CD4-positive, alpha-beta memory T cell (primary cell): Measurements from ENCODE around the gene ACSL5. TPM values are rescaled to one million over a fixed set of nuclear protein-coding genes. Genes with fewer than 3 reads are reported as not detected.

Experiments used
- CTCF ChIA-PET: fragments of 350-600 bp; sonication (Branson Sonifier 250); formaldehyde crosslinking; loops from one replicate; lab custom pipeline; 2021; ENCODE audit warnings: inconsistent platforms; ENCODE audit not compliant: partially characterized antibody; lab: Charles Lee
- POLR2A ChIA-PET: fragments of 350-600 bp; sonication (Branson Sonifier 250); formaldehyde crosslinking; loops from one replicate; lab custom pipeline; 2021; ENCODE audit not compliant: partially characterized antibody; lab: Charles Lee
- DNase-seq, 5 donors: peaks; one replicate each; pipeline versions ENCODE4 v3.0.0 to v3.0.0-alpha.2; 2020 to 2022; ENCODE audit warnings: mixed read lengths in 1 of 5
- H3K27ac ChIP-seq: one replicate; pipeline ENCODE4 v1.7.0; 2013; ENCODE audit warnings: low read depth, low read length
- H3K27me3 ChIP-seq: 2 replicates; pipeline ENCODE4 v1.7.0; 2013; ENCODE audit warnings: mild to moderate bottlenecking, low read length, moderate library complexity; ENCODE audit not compliant: insufficient read depth
- H3K36me3 ChIP-seq: 2 replicates; pipeline ENCODE4 v1.7.0; 2013; ENCODE audit warnings: mild to moderate bottlenecking, low read length, moderate library complexity; ENCODE audit not compliant: insufficient read depth
- H3K4me1 ChIP-seq: 2 replicates; pipeline ENCODE4 v1.7.0; 2013; ENCODE audit warnings: mild to moderate bottlenecking, low read length, moderate library complexity; ENCODE audit not compliant: insufficient read depth
- H3K4me3 ChIP-seq, 2 donors: one replicate each; pipeline ENCODE4 v1.7.0; 2013; ENCODE audit warnings: low read length in 2 of 2, mild to moderate bottlenecking in 1 of 2
- H3K9me3 ChIP-seq, 2 donors: one replicate each; pipeline ENCODE4 v1.7.0; 2013; ENCODE audit warnings: low read length in 2 of 2, control low read depth in 1 of 2; ENCODE audit not compliant: control insufficient read depth in 1 of 2
- H3K27ac Mint-ChIP-seq, 7 donors: one replicate each; pipeline ENCODE4 v1.8.0; 2020 to 2021; ENCODE audit warnings: mixed read lengths in 7 of 7, mild to moderate bottlenecking in 6 of 7, inconsistent platforms in 3 of 7, moderate library complexity in 3 of 7
- H3K27me3 Mint-ChIP-seq, 2 donors: one replicate each; pipeline ENCODE4 v1.8.0; 2020 to 2021; ENCODE audit warnings: mixed read lengths in 2 of 2
- H3K36me3 Mint-ChIP-seq, 2 donors: one replicate each; pipeline ENCODE4 v1.8.0; 2020 to 2021; ENCODE audit warnings: mixed read lengths in 2 of 2, inconsistent platforms in 1 of 2, mild to moderate bottlenecking in 1 of 2
- H3K4me1 Mint-ChIP-seq, 4 donors: one replicate each; pipeline ENCODE4 v1.8.0; 2020 to 2021; ENCODE audit warnings: mixed read lengths in 4 of 4, mild to moderate bottlenecking in 1 of 4
- H3K4me3 Mint-ChIP-seq, 8 donors: one replicate each; pipeline ENCODE4 v1.8.0; 2020 to 2021; ENCODE audit warnings: mixed read lengths in 8 of 8, mild to moderate bottlenecking in 7 of 8, moderate library complexity in 6 of 8, inconsistent platforms in 3 of 8
- H3K9me3 Mint-ChIP-seq, 8 donors: one replicate each; pipeline ENCODE4 v1.8.0; 2020 to 2021; ENCODE audit warnings: mixed read lengths in 8 of 8, mild to moderate bottlenecking in 5 of 8, inconsistent platforms in 3 of 8, moderate library complexity in 1 of 8
- intact Hi-C: fragments of 100-400 bp; cut with micrococcal nuclease; formaldehyde crosslinking; loops from one replicate; pipeline ENCODE4 v1.15.1; 2023
- polyA plus RNA-seq, 2 donors: library from polyadenylated mRNA; unstranded; fragments of 300-500 nt; fragmentation: Illumina TruSeq; gene quantifications; one replicate each; pipeline ENCODE4 v1.2.3, GENCODE V29; 2021
- total RNA-seq, 2 experiments: library from RNA; stranded (reverse); gene quantifications; one replicate each; pipeline ENCODE4 v1.2.3, GENCODE V29; 2021

The ACSL5 gene
- total and polyA plus RNA-seq, 4 experiments from 2014 or later = 51.8 to 83.8 (median 58.0) TPM

DNA sequence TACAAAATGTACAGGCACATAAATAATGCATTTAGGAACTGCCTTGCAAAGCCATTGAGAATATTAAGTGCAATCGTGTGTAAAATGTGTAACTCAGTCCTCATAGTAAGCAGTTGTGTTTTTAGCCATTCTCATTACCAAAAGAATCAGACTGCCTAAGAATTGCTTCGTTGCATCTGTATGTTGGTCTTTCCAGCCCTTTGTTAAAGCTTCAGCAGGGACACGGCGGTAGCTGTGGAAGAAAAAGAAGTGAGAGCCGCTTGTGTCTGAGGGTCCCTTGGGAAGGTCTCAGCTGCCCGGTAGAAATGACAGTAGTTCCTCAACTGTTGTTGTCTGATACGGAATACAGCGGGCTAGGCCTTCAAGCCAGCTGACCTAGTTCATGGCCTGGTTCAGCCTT, 22.8 kb upstream of the ACSL5 start:
- no peaks in the 10 kb centered on the region for H3K4me1 ChIP-seq
- ChIA-PET CTCF (interaction anchor here (1.4 kb wide), 1 partner anchor 36 kb away, joined by 3 read pairs; no protein-coding TSS in a partner anchor), POLR2A (interaction anchor here (0.7 kb wide), 1 partner anchor 15 kb away, joined by 4 read pairs; no protein-coding TSS in a partner anchor)
- H3K27ac Mint-ChIP-seq = no peak overlapping the region
- H3K27me3 ChIP-seq = no peaks in the 10 kb centered on the region
- intact Hi-C loops = no loop called here
- DNase-seq = no peak
- no peaks in the 10 kb centered on the region for H3K9me3 Mint-ChIP-seq
- no peaks in the 10 kb centered on the region for H3K36me3 ChIP-seq
- H3K27ac ChIP-seq = no peak overlapping the region
- H3K27me3 Mint-ChIP-seq = no peaks in the 10 kb centered on the region
- no peaks in the 10 kb centered on the region for H3K36me3 Mint-ChIP-seq
- no peaks in the 10 kb centered on the region for H3K4me1 Mint-ChIP-seq
- H3K9me3 ChIP-seq = no peaks in the 10 kb centered on the region
- H3K4me3 ChIP-seq = no peak overlapping the region
- H3K4me3 Mint-ChIP-seq = no peak overlapping the region

GRCh38 chr10:112352044-112352443, 21.9 kb upstream of the ACSL5 start:
- no peaks in the 10 kb centered on the region for H3K9me3 Mint-ChIP-seq
- Histone ChIP-seq H3K27ac (no peak overlapping the region), H3K4me1 (no peaks in the 10 kb centered on the region), H3K36me3 (no peaks in the 10 kb centered on the region), H3K9me3 (no peaks in the 10 kb centered on the region), H3K4me3 (no peak overlapping the region), H3K27me3 (no peaks in the 10 kb centered on the region)
- DNase-seq = no peak
- no peaks in the 10 kb centered on the region for H3K27me3 Mint-ChIP-seq
- no peak overlapping the region for H3K27ac Mint-ChIP-seq
- H3K4me1 Mint-ChIP-seq = no peaks in the 10 kb centered on the region
- CTCF ChIA-PET = interaction anchor here (1.4 kb wide), 1 partner anchor 37 kb away, joined by 3 read pairs; no protein-coding TSS in a partner anchor
- H3K4me3 Mint-ChIP-seq = no peak overlapping the region
- intact Hi-C loops = no loop called here
- no peaks in the 10 kb centered on the region for H3K36me3 Mint-ChIP-seq
- POLR2A ChIA-PET = no interaction called here

- H3K36me3 ChIP-seq = no peaks in the 10 kb centered on the region
- Mint-ChIP-seq H3K4me3 (no peak overlapping the region), H3K4me1 (no peaks in the 10 kb centered on the region), H3K36me3 (no peaks in the 10 kb centered on the region), H3K27me3 (no peaks in the 10 kb centered on the region), H3K9me3 (no peaks in the 10 kb centered on the region), H3K27ac (peak overlapping the region in 1 of 7 donors; percentile 26)
- DNase-seq = no peak
- POLR2A ChIA-PET = no interaction called here
- no peaks in the 10 kb centered on the region for H3K27me3 ChIP-seq
- H3K4me1 ChIP-seq = no peaks in the 10 kb centered on the region
- H3K9me3 ChIP-seq = no peaks in the 10 kb centered on the region
- H3K4me3 ChIP-seq = no peak overlapping the region
- no peak overlapping the region for H3K27ac ChIP-seq
- CTCF ChIA-PET = no interaction called here
- intact Hi-C loops = no loop called here
These were observed 20.9 kb upstream of the ACSL5 start for GRCh38 chr10:112353046-112353445.

GRCh38 chr10:112356686-112357085, 17.2 kb upstream of the ACSL5 start:
- ChIA-PET CTCF (no interaction called here), POLR2A (no interaction called here)
- no peaks in the 10 kb centered on the region for H3K27me3 Mint-ChIP-seq

GRCh38 chr10:112359606-112360307, 14.2 kb upstream of the ACSL5 start:
- Histone ChIP-seq H3K9me3 (no peaks in the 10 kb centered on the region), H3K27me3 (no peaks in the 10 kb centered on the region), H3K4me1 (no peaks in the 10 kb centered on the region), H3K36me3 (no peaks in the 10 kb centered on the region), H3K27ac (no peak overlapping the region), H3K4me3 (no peak overlapping the region)
- H3K36me3 Mint-ChIP-seq = no peaks in the 10 kb centered on the region
- POLR2A ChIA-PET = no interaction called here
- no peak for DNase-seq
- H3K4me3 Mint-ChIP-seq = no peak overlapping the region
- no peaks in the 10 kb centered on the region for H3K9me3 Mint-ChIP-seq
- CTCF ChIA-PET = no interaction called here
- no peak overlapping the region for H3K27ac Mint-ChIP-seq
- peaks cover 0 to 3% of the 10 kb centered on the region in 2 donors for H3K27me3 Mint-ChIP-seq
- intact Hi-C loops = no loop called here
- H3K4me1 Mint-ChIP-seq = no peaks in the 10 kb centered on the region

More at GRCh38 chr10:112356686-112357085, 17.2 kb upstream of the ACSL5 start:
- H3K4me1 Mint-ChIP-seq = no peaks in the 10 kb centered on the region
- Histone ChIP-seq H3K9me3 (no peaks in the 10 kb centered on the region), H3K4me1 (no peaks in the 10 kb centered on the region), H3K27me3 (no peaks in the 10 kb centered on the region), H3K36me3 (no peaks in the 10 kb centered on the region), H3K27ac (no peak overlapping the region), H3K4me3 (no peak overlapping the region)
- no peak overlapping the region for H3K27ac Mint-ChIP-seq
- no peaks in the 10 kb centered on the region for H3K9me3 Mint-ChIP-seq
- intact Hi-C loops = no loop called here
- H3K4me3 Mint-ChIP-seq = no peak overlapping the region
- DNase-seq = no peak
- no peaks in the 10 kb centered on the region for H3K36me3 Mint-ChIP-seq

- no peaks in the 10 kb centered on the region for H3K36me3 Mint-ChIP-seq
- ChIA-PET CTCF (no interaction called here), POLR2A (no interaction called here)
- Histone ChIP-seq H3K4me3 (no peak overlapping the region), H3K4me1 (no peaks in the 10 kb centered on the region), H3K9me3 (no peaks in the 10 kb centered on the region), H3K27me3 (no peaks in the 10 kb centered on the region), H3K27ac (no peak overlapping the region), H3K36me3 (no peaks in the 10 kb centered on the region)
- no peaks in the 10 kb centered on the region for H3K4me1 Mint-ChIP-seq
- peaks cover 0 to 3% of the 10 kb centered on the region in 2 donors for H3K27me3 Mint-ChIP-seq
- H3K4me3 Mint-ChIP-seq = no peak overlapping the region
- intact Hi-C loops = no loop called here
- H3K27ac Mint-ChIP-seq = no peak overlapping the region
- no peaks in the 10 kb centered on the region for H3K9me3 Mint-ChIP-seq
- DNase-seq = no peak
These were observed 13.3 kb upstream of the ACSL5 start for GRCh38 chr10:112360308-112361270.
